ENCODE data around the gene SEC31A.

- no peak for TF ChIP-seq CTCF (IDR thresholded peaks at IDR 0.05 in 8 of 11, conservative IDR thresholded peaks at IDR 0.05 in 3 of 11)
- no peak for TF ChIP-seq POLR2A (IDR thresholded peaks at IDR 0.05)
These were observed 101.8 kb downstream of the SEC31A start for GRCh38 chr4:82789025-82789776.
